Measurements from ENCODE around the gene FAM181A.

FAM181A gene

DNA sequence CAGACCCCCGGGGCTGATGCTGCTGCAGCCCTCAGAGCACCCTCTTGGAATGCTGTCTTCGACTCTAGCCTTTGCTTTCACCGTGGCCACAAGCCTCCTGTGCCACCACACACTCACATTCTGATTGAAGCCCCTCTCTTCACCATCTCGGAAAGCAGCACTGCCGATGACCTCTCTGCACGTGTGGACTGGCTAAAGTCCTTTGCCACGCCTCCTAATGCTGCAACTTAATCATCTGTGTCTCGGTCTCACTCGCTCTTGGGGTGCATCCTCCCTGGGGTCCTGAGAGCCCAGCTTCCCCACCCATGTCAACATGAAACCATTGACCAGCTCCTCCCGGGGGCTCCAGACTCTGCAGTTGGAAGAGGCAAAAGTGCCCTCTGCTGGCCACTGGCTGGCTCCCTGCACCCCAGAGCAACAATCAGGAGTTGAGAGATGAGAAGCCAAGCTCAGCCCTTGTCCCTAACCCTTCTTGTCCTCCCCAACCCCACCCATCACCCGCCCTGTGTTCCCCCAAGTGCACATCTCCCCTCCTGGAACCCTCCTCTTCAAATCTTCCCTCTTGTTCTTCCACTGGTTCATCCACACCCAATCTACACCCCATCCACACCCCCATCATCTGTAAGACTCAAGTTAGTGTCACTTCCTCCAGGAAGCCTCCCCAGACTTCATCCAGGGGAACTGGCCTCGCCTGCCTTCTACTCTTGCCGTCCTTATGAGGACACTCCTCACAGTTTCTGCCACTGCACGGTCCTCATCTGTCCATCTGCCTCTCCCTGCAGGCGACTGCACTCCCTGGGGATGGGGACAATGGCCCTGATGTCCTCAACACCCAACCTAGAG is 23.6 kb upstream of the FAM181A start:
- DNase-seq (ENCODE audit: low read depth), result no peak

DNA sequence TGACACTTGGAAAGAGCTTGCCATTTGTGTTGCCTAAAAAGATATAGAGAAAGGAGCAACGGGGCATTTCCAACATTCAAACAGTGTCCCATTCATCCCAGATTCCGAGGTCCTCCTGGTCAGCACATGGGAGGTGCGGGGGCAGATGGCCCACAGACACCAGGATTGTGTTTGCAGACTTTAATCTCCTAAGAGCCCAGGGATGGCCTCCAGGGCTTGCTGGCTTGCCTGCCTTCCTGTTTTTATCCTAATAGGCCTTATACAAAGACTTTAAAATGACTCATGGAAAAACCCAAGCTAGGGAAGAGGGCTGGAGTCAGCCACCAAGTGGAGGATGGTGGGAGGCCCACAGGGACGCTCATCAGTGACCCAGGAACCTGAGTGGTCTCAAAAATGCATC is 21.5 kb upstream of the FAM181A start:
- no peak for DNase-seq (ENCODE audit: low read depth)

DNA sequence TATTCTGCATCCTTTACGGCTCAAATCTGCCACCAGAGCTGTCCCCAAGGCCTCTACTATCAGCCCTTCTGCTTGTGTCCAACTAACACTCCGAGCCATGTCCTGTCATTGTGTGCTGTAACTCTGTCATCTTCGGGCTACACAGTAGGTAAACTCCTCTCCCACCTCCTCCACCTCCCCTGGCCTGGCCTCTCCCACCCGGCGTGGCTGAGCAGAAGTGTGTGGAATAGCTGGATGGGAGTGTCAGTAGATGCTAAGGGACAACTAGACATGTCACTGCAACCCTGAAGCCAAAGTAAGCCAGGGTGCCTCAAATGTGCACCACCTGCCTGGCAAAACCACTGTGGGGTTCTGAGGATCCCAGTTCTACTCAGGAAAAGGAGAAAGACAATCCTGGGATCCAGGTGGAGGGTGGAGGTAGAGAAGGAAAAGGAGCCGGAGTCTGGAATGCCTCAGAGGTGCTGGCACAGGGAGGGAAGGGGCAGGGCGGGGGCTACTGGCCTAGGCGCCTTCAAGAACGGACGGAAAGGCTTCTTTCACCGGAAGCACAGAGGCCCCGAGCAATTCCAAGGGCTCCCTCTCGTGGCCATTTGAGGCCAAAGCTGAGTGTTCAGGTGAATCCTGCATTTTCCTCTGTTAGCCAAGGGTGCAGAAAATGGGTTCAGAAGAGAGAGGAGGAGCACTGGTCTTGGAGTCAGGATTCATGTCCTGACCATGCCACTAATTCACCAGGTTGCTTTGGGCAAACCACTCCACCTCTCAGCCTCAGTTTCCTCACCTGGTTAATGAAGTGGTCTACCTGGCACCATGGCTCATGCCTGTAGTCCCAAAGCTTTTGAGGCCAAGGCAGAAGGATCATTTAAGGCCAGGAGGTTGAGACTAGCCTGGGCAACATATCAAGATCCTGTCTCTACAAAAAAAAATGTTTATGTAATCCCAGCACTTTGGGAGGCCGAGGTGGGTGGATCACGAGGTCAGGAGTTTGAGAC is 20.5 kb upstream of the FAM181A start:
- DNase-seq (ENCODE audit: low read depth), result peak; percentile 39

DNA sequence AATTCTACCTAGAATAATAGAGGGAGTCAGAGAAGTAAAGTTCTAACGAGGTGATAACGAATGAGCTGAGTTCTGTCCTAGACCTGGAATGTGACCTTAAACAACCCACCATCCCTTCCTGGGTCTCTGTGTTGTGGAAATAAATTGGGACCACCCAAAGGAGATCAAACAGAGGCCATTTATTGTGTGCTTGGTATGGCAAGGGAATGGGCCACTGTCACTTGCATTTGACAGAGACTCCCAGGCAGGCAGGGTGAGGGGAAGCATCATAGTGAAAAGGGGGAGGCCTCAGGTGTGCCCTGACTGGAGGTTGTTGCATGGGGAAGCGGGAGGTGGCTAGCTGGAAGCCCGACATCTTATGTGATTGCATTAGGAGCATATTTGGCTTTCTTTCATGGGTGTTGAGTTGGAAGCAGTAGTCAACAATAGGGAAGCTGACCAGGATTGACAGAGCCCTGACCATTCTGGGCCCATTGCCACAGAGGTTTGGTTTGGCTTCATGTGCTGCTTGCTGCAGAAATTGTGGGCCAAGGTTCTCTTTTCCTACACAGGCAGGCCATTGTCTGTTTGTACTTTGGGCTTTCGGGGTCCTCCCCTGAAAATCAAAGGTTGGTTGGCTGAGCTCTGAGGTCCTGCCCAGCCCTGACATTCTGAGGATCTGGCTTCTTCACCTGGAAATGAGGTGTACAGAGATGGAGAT is 17.6 kb upstream of the FAM181A start:
- DNase-seq (ENCODE audit: low read depth), result no peak

DNA sequence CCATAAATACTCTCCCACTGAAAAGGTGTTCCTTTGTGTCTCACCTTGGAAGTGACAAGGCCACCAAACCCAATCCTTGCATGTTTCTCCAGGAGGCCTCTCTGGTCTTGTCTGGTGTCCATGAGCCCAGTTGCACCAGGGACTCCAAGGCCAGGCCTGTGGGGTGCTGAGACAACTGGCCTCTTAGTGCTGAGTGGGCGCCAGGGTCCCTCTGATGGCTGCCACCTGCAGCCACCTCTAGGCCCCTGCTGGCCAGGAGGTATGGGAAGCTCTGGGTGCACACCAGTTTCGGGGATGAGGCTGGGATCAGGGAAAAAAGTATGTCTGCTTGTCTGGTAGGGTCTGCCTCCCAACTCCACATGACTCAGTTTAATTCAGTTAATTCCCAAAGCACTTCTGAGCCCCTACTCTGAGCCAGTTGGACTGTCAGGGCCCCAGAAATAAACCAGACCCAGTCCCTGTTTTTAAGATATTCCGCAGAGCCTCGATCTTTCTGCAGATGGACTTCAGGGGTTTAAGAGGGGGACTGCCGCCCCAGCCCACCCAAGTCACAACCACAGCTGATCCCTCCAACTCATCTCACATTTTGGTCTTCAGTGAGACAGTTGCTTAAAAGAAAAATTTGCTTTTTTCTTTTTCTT is 15.0 kb upstream of the FAM181A start:
- no peak for DNase-seq (ENCODE audit: low read depth)

DNA sequence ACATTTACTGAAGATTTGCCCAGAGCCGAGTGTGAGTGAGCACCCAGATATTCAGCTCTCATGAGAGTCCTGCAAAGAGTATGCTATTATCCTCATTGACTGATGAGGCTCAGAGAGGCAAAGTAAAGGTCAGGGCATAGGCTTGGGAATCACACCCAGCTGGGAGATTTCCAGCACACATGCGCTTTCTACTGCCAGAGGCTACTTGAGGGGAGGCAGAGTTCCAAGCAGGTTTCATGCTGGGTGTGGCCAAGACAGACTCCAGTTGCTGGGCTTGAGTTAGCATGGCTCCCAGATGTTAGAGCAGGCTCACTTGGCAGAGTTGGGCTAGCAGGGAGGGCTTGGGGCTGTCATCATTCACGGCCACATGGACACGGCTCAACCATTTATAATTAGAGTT is 14.4 kb upstream of the FAM181A start:
- DNase-seq (ENCODE audit: low read depth), result no peak

DNA sequence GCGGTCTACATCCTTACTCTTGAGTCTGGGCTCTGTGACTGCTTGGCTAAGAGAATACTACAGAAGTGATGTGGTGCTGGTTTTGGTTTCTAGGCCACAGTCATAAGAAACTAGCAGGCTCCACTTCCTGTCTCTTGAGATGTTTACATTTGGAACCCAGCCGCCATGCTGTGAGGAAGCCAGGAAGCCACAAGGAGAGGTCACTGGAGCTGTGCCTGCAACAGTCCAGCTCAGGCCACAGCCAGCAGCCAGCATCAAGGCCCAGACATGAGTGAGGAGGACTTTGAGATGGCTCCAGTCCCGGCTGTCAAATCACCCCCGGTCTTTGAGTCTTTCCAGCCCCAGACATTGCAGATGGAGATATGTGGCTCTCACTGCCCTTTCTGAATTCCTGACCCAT is 12.9 kb upstream of the FAM181A start:
- DNase-seq (ENCODE audit: low read depth), result no peak

DNA sequence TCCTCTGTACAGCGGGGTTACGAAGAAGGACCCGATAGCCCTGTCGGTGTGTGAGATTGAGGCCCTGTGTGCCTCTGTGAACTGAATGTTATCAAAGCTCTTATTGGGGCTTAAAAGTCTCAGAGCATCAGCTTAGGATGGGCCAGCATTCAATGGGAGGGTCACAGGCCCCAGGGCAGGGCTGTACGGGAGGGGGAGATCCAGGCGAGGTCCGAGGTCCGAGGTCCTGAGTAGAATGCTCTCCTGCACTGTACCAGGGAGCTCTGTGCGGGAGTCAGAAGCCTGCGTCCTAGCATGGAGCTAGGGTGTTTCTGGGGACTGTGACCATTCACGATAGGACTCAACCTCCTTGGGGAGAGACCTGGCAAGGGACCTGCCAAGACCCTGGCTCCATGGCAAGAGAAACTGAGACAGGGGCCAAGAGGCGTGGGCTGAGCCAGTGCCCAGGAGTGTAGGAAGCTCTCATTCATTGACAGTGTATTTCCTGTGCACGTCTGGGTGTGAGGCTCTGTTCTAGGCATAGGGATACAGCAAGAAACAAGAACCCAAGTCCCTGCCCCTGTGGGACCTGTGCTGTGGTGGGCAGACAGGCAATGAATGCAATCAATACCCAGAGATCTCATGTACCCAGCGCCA is 12.0 kb upstream of the FAM181A start:
- no peak for DNase-seq (ENCODE audit: low read depth)

DNA sequence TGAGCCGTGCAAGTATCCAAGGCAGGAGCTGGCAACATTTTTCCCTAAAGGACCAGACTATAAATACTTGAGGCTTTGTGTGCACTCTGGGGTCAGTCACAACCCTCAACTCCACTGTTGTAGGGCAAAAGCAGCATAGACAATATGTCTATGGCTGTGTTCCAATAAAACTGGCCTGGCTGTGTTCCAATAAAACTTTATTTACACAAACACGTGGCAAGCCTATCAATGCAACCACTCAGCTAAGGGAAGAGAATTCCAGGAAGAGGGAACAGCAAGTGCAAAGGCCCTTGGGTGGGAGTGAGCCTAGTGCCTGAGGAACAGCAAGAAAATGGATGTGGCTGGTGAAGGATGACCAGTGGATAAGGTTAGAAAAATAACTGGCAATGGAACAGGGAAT is 11.3 kb upstream of the FAM181A start:
- DNase-seq (ENCODE audit: low read depth), result no peak

DNA sequence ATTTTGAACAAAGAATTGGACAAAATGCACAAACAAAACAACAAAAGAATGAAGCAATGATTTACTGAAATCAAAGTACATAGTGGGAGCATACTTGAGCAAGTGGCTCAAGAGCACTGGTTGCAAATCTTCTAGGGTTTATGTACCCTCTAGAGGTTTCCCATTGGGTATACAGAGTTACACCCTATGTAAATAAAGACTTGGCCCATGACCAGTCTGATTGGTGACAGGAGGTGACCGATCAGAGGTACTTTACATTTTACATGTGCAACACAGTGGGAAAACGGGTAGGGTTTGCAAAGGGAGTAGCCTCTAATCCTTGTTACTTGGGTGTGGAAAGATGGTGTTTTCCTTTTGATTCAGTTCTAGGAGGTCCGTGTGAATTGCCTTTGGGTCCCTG is 10.6 kb upstream of the FAM181A start:
- no peak for DNase-seq (ENCODE audit: low read depth)

DNA sequence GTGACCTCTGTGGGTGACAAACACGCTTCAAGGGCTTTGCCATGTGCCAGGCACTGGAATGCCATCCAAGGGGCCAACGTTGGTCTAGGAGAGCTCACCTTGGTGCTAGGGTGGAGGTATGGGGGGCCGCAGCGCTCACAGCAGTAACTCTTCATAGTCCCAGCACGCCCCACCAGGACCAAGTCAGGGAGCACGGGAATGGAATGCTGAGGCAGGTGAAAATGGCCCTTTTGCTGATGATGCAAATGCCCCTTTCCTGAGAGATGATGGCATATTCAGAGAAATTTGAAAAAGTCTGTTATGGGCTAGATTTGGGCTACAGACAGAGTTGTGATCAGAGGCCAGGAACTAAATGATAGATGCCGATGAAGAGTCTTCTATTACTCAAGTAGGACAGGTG is 10.0 kb upstream of the FAM181A start:
- no peak for DNase-seq (ENCODE audit: low read depth)

DNA sequence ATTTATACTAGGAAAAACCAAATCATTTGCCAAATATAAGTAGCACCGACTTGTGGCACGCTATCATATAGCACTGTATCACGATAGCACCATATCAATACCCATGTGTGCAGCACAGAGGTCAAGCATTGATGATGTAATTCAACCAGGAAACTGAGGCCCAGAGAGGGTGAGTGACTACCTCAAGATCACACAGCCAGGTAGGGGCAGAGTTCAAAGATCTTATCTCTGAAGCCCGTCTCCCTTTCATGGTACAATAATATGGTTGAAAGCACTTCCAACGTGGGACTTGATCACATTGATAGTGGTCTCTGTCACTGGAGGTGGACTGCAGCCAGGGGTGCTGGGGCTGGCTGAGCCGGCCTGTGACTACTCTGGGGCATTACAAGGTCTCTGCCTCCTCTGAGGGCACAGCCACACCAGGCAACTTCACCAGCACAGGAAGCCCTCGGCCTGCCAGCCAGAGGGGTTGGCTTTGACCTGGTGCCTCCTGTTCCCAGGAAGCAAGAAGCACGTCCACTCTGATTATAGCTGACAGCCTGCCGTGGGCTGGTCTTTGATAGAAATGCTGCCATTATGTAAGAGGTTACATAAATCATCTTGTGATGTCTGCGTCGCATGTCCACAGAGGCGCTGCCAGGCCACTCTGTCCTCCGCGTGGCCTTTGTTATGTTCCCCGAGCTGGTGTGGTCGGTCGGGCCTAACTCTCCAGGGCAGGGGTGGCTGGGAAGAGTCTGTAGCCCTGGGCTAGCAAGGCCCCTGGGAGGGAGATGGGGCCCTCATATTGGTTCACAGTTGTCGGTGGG is 5.9 kb upstream of the FAM181A start:
- DNase-seq (ENCODE audit: low read depth), result no peak

DNA sequence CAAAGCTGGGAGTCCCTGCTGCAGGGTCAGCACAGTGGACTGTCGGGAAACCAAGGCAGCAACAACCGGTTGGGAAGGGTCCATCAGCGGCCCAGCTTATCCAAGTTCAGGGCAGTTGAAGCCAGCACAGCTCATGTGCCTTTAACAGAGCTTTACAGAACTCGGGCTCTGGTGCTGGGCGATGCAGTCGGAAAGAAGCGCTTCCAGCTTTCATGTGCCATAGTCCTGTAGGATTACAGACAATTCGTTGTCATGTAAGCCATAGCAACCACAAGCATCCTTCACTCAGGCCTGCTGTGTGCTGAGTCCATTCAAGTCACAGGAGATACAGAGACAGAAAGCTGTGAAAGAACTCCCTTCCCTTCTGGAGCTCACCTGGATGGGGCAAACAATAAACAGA is 3.5 kb upstream of the FAM181A start:
- DNase-seq (ENCODE audit: low read depth), result no peak

DNA sequence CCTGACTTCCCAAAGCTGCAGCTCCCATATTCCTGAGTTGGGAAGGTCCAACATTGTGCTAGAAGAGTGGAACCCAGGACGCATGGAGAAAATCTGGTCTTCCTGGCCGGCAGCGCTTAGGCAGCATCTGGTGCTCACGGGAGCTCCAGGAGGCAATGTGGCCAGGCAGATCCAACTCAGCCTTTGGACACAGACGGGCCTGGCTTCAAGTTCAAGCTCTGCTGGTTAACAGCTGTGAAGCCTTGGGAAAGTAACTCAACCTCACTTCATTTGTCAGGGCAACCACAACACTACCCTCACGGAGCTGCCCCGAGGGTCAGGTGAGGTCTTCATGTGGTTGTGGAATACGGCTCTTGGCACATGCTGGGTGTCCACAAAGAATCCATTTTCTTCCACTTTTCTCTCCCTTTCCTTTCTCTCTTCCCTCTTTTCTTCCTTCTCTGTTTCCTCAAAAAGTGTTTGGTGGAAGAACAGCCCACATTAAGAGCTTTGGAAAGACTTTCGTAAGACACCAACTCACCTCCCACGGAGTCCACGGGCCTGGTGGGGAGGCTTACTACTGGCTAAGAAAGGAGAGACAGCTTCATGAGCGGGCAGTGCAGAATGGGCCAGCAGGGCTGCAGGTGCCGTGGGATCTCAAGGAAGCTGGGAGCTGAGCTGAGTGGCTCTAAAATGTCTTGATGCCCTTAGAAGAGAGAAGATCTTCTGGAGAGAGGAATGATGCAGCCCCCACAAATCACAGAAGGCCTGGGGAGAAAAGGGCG is 2.4 kb upstream of the FAM181A start:
- no peak for DNase-seq (ENCODE audit: low read depth)

DNA sequence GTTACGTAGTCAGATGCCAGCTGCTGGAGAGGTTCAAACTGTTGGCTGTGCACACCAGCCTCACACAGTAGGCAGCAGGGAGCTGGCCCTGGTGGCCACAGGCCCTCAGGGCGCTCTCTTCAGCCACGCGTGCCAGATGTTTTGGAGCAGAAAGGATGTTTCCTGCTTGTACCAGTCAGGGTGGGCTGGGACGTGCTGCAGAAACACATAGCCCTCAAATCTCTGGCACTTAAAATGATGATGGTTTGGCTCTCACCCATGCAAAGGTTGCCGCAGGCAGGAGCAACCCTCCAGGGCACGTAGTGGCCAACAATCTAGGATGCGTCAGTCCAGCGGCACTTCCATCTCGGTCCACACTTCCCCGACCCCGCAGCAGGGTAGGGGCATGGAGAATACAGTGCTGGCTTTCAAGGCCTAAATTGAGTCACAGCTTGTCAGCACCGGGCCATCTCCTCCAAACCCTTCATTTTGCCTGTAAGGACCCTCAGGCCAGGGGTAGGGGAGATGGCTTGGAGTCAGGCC is 1.7 kb upstream of the FAM181A start:
- DNase-seq (ENCODE audit: low read depth), result no peak

DNA sequence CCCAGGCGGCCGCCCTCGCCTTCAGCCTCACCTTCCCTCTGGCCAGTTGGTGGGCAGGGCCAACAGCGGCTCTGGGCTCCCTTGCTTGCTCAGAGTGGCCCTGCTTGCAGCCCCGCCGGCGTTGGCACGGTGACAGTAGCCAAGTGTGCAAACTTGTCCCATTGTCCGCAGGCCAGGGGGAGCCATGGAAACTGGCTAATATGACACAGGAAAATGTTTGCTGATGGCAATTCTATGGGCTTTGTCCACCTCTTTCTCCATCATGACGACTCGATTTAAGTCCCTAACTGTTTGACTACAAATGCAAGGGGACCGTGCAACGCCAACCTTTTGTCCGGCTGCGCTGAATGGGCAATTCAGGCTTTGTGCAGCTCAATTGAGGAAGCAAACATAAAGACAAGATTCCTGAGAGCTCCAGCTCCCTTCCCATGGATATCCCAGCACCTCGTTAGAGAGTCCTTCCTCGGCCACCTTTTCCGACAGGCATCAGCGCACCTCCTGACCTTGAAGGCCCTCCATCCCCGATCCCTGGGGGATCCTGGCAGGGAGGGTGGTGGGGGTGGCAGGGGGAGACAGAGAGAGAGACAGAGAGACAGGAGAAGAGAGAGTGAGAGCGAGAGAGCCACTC is 785 bp upstream of the FAM181A start:
- DNase-seq (ENCODE audit: low read depth), result no peak

DNA sequence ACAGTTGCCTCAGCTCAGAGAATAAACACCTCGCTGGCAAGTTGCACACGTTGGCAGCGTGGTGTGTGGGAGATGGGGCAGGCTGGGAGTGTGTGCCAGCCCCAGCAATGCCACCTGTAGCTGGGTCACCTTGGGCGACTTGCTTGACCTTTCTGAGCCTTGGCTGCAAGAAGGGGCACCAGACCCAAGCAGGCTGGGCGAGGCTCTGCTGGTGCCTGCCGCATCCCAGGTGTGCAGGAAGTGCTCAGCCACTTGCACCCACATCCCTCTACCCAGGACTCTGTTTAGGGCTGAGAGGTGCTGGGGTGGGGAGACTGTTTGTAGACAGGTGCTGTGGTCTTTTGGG is 629 bp downstream of the FAM181A start:
- DNase-seq (ENCODE audit: low read depth), result no peak

DNA sequence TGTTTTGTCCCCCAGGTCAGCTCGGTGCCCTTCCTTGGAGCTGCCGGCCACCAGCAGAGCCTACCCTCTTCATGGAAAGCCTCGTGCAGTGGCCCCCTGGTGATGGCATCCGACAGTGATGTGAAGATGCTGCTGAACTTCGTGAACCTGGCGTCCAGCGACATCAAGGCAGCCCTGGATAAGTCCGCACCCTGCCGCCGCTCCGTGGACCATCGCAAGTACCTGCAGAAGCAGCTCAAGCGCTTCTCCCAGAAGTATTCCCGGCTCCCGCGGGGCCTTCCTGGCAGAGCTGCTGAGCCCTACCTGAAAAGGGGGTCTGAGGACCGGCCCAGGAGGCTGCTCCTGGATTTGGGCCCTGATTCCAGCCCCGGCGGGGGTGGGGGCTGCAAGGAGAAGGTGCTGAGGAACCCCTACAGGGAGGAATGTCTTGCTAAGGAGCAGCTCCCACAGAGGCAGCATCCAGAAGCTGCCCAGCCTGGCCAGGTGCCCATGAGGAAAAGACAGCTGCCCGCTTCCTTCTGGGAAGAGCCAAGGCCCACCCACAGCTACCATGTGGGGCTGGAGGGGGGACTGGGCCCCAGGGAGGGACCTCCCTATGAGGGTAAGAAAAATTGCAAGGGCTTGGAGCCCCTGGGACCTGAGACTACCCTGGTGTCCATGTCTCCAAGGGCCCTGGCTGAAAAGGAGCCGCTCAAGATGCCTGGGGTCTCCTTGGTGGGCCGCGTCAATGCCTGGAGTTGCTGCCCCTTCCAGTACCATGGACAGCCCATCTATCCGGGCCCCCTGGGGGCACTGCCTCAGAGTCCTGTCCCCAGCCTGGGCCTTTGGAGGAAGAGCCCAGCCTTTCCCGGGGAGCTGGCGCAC is 1.3 kb downstream of the FAM181A start:
- DNase-seq (ENCODE audit: low read depth), result no peak

All from activated T-cell treated with anti-CD3 and anti-CD28 coated beads for 1 hour (primary cell).